ENCODE results near the gene USP31.

USP31 gene

DNA sequence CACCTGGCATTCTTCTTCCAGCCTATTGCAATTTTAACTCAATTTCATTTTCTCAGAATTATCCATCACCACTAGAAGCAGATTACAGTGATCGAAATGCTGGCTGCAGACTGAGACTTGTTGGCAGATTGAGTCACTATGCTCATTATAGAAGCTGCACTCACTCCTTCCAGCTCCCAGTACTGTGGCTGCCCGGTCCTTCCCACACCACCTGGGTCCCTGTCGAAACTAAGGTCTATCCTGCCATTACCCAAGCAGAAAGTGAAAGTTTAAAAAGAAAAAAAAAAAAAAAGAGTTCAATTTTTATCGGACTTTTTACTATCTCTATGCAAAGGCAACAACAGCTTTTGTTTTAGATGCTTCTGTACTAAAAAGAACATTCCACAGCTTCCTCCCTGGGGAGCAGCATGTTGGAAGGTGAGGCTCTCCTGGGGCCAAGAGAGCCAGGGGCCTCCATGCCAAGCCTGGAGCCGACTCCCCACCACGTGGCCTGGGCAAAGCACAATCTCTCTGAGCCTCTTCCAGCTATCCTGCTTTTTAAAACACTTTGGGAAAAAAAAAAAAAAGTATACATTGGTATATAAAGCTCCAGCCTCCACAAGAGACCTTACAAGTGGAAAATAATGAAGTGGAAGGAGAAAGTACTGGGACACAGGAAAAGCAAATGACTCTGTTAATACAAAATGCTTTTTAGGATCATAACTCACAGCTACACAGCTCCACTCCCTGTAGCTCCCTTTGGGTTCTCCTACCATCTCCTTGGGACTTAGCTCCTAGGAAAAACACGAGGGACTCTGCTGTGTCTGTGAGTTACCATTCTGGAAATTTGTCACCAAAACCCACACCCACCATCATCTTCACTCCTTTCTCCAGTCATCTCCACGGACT is 77.8 kb downstream of the USP31 start:
- Histone ChIP-seq H3K27me3 (replicated peaks; ENCODE audit: control insufficient read depth, insufficient read depth, low read length) (no peaks in the 10 kb centered on the region), H3K36me3 (ENCODE audit: control insufficient read depth, insufficient read depth, low read length, severe bottlenecking) (peaks cover 47% of the 10 kb centered on the region), H3K4me1 (ENCODE audit: control insufficient read depth, insufficient read depth, low read length) (peaks cover 23% of the 10 kb centered on the region), H3K4me3 (ENCODE audit: low read length) (peak overlapping the region; percentile 56), H3K9ac (ENCODE audit: low read length) (peak overlapping the region; percentile 6), H3K9me3 (ENCODE audit: control insufficient read depth, low read length) (no peaks in the 10 kb centered on the region)
- no peak for DNase-seq (ENCODE audit: low read depth)

DNA sequence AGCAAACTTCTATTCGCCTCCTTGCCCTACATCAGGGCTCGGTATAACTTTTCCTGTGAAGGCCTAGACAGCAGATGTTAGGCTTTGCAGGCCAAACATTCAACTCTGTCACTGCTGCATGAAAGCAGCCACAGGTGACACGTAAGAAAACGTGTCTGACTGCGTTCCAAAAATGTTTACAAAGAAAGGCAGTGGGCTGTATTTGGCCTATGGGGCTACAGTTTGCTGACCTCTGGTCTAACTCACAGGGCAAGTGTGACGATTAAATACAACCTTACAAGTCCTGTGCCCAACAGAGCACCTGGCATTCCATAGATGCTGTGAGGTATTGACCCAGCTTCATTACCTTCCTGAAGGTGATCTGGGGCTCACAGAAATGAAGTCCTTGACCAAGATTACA is 79.4 kb downstream of the USP31 start:
- no peak overlapping the region for H3K4me3 ChIP-seq (ENCODE audit: low read length)
- H3K4me1 ChIP-seq (ENCODE audit: control insufficient read depth, insufficient read depth, low read length): peaks cover 24% of the 10 kb centered on the region
- H3K27me3 ChIP-seq (replicated peaks; ENCODE audit: control insufficient read depth, insufficient read depth, low read length): no peaks in the 10 kb centered on the region
- H3K9me3 ChIP-seq (ENCODE audit: control insufficient read depth, low read length): no peaks in the 10 kb centered on the region
- H3K9ac ChIP-seq (ENCODE audit: low read length): no peak overlapping the region
- DNase-seq (ENCODE audit: low read depth): no peak
- H3K36me3 ChIP-seq (ENCODE audit: control insufficient read depth, insufficient read depth, low read length, severe bottlenecking): peaks cover 47% of the 10 kb centered on the region

DNA sequence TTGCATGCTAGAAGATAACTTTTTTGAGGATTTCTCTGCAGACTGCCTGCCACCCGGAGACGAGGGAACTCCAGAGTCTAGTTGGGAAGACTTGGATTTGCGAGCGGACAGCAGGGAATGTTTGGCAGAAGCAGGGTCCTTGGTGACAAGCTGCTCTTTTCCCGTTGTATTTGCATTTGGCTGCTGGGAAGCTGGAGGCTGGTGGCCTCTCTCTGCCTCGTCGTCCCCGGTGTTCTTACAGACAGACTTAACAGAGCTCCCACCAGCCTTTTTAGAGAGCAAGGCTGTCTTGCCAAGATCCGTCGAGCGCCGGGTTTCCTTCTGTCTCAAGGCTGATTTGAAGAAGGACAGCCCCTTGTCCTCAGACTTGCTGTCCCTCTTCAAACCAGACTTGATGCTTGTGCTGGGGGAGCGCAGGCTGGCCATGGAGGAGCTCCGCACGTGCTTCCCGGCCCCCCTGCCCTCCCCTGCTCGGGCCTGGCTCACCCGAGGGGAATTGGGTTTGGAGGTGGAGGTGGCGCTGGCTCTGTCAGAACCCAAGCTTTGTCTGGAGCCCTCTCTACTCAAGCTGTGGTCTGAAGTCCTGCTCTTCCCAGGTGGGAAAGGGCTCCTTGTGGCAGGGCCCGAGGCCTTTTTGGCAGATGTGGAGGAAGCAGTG is 81.0 kb downstream of the USP31 start:
- Histone ChIP-seq H3K9ac (ENCODE audit: low read length) (no peak overlapping the region), H3K27me3 (replicated peaks; ENCODE audit: control insufficient read depth, insufficient read depth, low read length) (no peaks in the 10 kb centered on the region), H3K4me1 (ENCODE audit: control insufficient read depth, insufficient read depth, low read length) (peaks cover 32% of the 10 kb centered on the region), H3K36me3 (ENCODE audit: control insufficient read depth, insufficient read depth, low read length, severe bottlenecking) (peaks cover 43% of the 10 kb centered on the region), H3K9me3 (ENCODE audit: control insufficient read depth, low read length) (no peaks in the 10 kb centered on the region), H3K4me3 (ENCODE audit: low read length) (no peak overlapping the region)
- no peak for DNase-seq (ENCODE audit: low read depth)

DNA sequence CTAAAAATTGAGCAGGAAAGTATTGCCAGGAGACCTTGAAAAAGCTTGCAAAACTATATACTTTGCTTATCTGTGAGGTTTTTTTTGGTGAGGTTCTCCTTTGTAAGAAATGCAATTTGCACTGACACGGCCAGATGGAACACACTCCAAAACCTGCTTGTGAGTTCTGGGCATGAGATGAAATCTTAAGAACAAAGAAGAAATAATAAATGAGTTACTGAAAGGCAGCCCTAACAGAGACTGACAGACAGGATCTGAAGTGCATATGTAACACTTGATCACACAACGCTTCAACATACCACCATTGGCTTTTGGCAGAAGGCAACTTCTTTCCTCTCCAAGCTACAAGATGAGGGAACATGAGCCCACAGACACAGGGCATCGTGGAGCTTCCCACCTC is 82.6 kb downstream of the USP31 start:
- no peak overlapping the region for H3K4me3 ChIP-seq (ENCODE audit: low read length)
- no peak for DNase-seq (ENCODE audit: low read depth)
- H3K36me3 ChIP-seq (ENCODE audit: control insufficient read depth, insufficient read depth, low read length, severe bottlenecking): peaks cover 39% of the 10 kb centered on the region
- H3K9me3 ChIP-seq (ENCODE audit: control insufficient read depth, low read length): no peaks in the 10 kb centered on the region
- H3K27me3 ChIP-seq (replicated peaks; ENCODE audit: control insufficient read depth, insufficient read depth, low read length): no peaks in the 10 kb centered on the region
- peaks cover 19% of the 10 kb centered on the region for H3K4me1 ChIP-seq (ENCODE audit: control insufficient read depth, insufficient read depth, low read length)
- H3K9ac ChIP-seq (ENCODE audit: low read length): no peak overlapping the region

DNA sequence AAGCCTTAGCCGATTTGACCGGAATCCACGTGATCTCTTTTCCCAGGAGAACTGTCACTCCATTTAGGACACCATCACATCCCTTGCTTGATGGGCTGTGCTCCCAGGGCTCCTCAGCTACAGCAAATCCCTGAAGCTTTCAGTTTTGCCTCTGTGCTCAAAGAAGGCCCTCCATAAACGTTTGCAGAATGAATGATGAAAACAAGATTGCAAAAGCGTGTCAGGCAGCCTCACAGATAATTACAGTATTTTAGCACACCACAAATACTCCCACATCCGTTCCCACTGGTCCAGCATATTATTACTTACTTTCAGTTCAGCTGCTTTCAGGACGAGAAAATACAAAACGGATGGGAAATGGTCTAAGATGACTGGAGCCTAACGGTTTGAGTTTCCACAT is 84.6 kb downstream of the USP31 start:
- Histone ChIP-seq H3K9me3 (ENCODE audit: control insufficient read depth, low read length) (no peaks in the 10 kb centered on the region), H3K4me1 (ENCODE audit: control insufficient read depth, insufficient read depth, low read length) (peaks cover 8% of the 10 kb centered on the region), H3K4me3 (ENCODE audit: low read length) (peak overlapping the region; percentile 1), H3K36me3 (ENCODE audit: control insufficient read depth, insufficient read depth, low read length, severe bottlenecking) (peaks cover 33% of the 10 kb centered on the region), H3K9ac (ENCODE audit: low read length) (no peak overlapping the region), H3K27me3 (replicated peaks; ENCODE audit: control insufficient read depth, insufficient read depth, low read length) (peaks cover 3% of the 10 kb centered on the region)
- DNase-seq (ENCODE audit: low read depth): peak; percentile 57

DNA sequence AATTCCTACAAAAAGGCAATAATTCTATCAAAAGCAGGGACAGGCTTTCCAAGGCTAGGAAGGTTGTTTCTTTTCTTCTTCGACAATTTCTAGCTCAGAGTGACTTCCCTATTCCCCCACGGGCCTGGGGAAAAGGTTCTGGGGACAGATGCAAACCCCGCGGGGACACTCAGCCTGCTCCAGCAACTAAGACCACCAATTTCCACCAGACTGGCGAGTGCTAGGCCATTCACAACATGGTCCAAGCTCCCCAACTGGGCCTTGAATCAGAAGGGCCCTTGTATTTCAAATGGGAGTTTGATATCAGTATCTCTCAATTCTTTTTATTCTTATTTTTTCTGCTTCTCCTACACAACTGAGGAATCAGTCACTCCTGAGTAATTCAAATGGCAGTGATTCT is 86.7 kb downstream of the USP31 start:
- DNase-seq (ENCODE audit: low read depth): no peak
- peaks cover 8% of the 10 kb centered on the region for H3K4me1 ChIP-seq (ENCODE audit: control insufficient read depth, insufficient read depth, low read length)

DNA sequence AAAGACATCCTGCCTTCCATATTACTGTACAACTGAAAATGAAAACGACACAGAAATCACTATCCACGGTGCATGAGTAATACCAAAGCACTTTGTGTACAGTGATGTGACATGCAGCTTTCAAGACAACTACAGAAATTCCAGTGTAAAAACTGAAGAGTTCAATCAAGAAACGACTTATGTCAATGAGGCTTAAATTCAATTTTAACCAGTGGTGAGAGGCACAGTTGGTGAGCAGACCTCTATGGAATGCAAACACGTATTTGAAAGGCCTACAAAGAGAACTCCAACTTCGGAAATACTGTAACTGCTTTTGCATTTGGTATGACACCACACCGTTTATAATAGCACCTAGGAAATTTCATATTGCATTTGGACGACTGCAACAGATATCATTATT is 87.6 kb downstream of the USP31 start:
- Histone ChIP-seq H3K4me3 (ENCODE audit: low read length) (no peak overlapping the region), H3K36me3 (ENCODE audit: control insufficient read depth, insufficient read depth, low read length, severe bottlenecking) (peaks cover 4% of the 10 kb centered on the region), H3K4me1 (ENCODE audit: control insufficient read depth, insufficient read depth, low read length) (peaks cover 8% of the 10 kb centered on the region), H3K27me3 (replicated peaks; ENCODE audit: control insufficient read depth, insufficient read depth, low read length) (peaks cover 22% of the 10 kb centered on the region), H3K9ac (ENCODE audit: low read length) (no peak overlapping the region), H3K9me3 (ENCODE audit: control insufficient read depth, low read length) (peaks cover 5% of the 10 kb centered on the region)
- peak; percentile 30 for DNase-seq (ENCODE audit: low read depth)

More for the DNA sequence above, 86.7 kb downstream of the USP31 start:
- peaks cover 17% of the 10 kb centered on the region for H3K27me3 ChIP-seq (replicated peaks; ENCODE audit: control insufficient read depth, insufficient read depth, low read length)
- no peak overlapping the region for H3K9ac ChIP-seq (ENCODE audit: low read length)
- H3K4me3 ChIP-seq (ENCODE audit: low read length): no peak overlapping the region
- peaks cover 12% of the 10 kb centered on the region for H3K36me3 ChIP-seq (ENCODE audit: control insufficient read depth, insufficient read depth, low read length, severe bottlenecking)
- no peaks in the 10 kb centered on the region for H3K9me3 ChIP-seq (ENCODE audit: control insufficient read depth, low read length)

DNA sequence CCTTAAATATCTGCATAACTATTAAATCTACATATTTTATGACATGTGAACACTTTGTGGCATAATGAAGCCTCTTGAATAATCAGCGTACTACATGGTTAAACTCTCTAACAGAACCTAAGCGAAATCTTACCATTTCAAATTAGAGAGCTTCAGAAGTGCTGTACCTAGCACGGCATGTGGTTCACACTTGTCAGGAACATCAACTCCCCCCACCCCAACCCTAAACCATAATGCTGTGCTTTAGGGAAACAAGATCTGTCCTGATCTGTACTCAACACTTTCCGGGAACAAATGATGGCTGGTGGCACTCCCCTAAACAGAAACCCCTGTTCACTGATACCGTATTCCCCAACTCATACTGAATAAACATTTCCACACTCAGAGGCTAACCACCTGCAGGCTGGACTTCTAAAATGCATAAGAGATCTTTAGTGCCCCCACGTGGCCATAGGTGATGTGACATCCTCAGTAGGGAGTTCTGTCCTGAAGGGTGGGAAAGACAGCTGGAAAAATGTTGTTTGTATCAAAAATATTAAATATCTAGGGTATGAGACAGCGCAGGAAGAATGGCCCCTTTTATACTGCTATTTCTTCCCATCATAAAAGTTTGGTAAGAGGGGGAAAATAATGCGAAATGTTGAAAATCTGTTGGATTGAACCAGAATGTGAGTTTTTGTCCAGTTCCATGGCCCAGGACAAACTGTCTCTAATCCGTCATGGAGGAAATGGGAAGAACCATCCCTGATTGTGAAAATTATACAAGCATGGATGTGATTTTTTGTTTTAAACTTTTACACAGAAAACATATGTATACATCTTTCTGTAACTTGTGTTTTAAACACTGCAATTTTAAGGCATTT is 88.6 kb downstream of the USP31 start:
- Histone ChIP-seq H3K27me3 (replicated peaks; ENCODE audit: control insufficient read depth, insufficient read depth, low read length) (peaks cover 22% of the 10 kb centered on the region), H3K9ac (ENCODE audit: low read length) (no peak overlapping the region), H3K9me3 (ENCODE audit: control insufficient read depth, low read length) (peaks cover 5% of the 10 kb centered on the region), H3K4me1 (ENCODE audit: control insufficient read depth, insufficient read depth, low read length) (peaks cover 8% of the 10 kb centered on the region), H3K36me3 (ENCODE audit: control insufficient read depth, insufficient read depth, low read length, severe bottlenecking) (no peaks in the 10 kb centered on the region), H3K4me3 (ENCODE audit: low read length) (no peak overlapping the region)
- peak; percentile 90 for DNase-seq (ENCODE audit: low read depth)

DNA sequence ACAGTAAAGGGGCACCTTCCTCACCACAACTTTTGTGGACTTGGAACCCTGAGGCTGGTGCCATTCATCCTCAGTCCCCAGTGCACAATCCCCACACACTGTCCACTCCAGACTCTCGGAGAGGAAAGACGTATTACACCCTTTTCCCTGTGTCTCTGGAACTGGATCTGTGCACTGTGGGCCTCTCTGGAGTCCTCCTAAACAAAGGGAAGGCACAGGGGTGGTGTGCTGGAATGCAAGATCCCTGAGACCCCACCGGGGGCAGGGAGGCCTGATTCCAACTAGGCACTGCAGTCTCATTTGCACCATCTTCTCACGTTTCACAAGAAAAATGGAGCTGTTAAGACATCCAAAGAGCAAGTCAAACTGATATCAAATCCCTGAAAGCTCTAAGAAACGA is 89.8 kb downstream of the USP31 start:
- no peak overlapping the region for H3K4me3 ChIP-seq (ENCODE audit: low read length)
- peaks cover 4% of the 10 kb centered on the region for H3K4me1 ChIP-seq (ENCODE audit: control insufficient read depth, insufficient read depth, low read length)
- H3K27me3 ChIP-seq (replicated peaks; ENCODE audit: control insufficient read depth, insufficient read depth, low read length): peaks cover 22% of the 10 kb centered on the region
- peaks cover 5% of the 10 kb centered on the region for H3K9me3 ChIP-seq (ENCODE audit: control insufficient read depth, low read length)
- no peak for DNase-seq (ENCODE audit: low read depth)
- H3K36me3 ChIP-seq (ENCODE audit: control insufficient read depth, insufficient read depth, low read length, severe bottlenecking): no peaks in the 10 kb centered on the region
- no peak overlapping the region for H3K9ac ChIP-seq (ENCODE audit: low read length)

DNA sequence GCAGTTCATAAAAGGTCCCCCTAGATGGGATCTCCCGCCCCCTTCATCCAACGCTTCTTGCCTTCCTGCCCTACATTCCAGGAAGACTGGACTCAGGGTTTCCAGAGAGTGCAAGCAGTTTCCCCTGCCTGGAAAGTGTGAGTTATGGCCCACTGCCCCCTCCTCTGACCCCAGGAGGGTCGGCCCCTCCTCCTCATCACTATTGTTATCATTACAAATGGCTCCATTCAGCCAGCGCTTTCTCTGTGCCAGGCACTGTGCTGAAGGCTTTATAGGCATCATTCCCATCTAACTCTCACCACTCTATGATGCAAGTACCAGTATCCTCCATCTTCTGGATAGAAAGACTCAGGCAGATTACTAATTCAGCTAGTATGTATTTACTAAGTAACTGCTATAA is 90.7 kb downstream of the USP31 start:
- Histone ChIP-seq H3K4me3 (ENCODE audit: low read length) (no peak overlapping the region), H3K36me3 (ENCODE audit: control insufficient read depth, insufficient read depth, low read length, severe bottlenecking) (no peaks in the 10 kb centered on the region), H3K4me1 (ENCODE audit: control insufficient read depth, insufficient read depth, low read length) (no peaks in the 10 kb centered on the region), H3K9ac (ENCODE audit: low read length) (no peak overlapping the region), H3K27me3 (replicated peaks; ENCODE audit: control insufficient read depth, insufficient read depth, low read length) (peaks cover 22% of the 10 kb centered on the region), H3K9me3 (ENCODE audit: control insufficient read depth, low read length) (peaks cover 5% of the 10 kb centered on the region)
- no peak for DNase-seq (ENCODE audit: low read depth)

Data from adipocyte (in vitro differentiated cells).